NCI-H2171 (cell line): Measurements from ENCODE around the gene KLF16.
A peak's percentile ranks its signal among the peaks of the same experiment; 100 is the strongest.

Experiments used
- DNase-seq: peaks from one replicate; lab custom pipeline; 2025; lab: John Stamatoyannopoulos, UW

KLF16 gene

DNA sequence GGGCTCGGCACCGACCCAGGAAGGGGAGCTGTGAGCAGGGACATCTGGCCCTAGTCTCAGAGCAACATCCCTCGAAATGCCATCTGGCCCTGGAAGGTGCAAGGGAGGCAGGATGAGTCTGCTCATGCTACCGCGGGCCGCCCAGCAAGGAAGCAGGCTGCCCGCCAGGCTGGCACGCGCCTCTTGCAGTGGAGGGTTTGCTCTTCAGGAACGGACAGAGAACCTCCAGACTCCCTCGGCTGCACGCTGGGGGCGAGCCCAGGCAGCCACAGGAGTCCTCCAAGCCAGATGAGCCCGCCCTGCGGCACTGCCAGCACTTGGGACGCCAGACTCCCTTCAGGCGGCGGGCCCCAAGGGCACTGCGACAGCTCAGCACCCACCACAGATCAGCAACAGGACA, 41.2 kb downstream of the KLF16 start:
- DNase-seq: peak; percentile 43

DNA sequence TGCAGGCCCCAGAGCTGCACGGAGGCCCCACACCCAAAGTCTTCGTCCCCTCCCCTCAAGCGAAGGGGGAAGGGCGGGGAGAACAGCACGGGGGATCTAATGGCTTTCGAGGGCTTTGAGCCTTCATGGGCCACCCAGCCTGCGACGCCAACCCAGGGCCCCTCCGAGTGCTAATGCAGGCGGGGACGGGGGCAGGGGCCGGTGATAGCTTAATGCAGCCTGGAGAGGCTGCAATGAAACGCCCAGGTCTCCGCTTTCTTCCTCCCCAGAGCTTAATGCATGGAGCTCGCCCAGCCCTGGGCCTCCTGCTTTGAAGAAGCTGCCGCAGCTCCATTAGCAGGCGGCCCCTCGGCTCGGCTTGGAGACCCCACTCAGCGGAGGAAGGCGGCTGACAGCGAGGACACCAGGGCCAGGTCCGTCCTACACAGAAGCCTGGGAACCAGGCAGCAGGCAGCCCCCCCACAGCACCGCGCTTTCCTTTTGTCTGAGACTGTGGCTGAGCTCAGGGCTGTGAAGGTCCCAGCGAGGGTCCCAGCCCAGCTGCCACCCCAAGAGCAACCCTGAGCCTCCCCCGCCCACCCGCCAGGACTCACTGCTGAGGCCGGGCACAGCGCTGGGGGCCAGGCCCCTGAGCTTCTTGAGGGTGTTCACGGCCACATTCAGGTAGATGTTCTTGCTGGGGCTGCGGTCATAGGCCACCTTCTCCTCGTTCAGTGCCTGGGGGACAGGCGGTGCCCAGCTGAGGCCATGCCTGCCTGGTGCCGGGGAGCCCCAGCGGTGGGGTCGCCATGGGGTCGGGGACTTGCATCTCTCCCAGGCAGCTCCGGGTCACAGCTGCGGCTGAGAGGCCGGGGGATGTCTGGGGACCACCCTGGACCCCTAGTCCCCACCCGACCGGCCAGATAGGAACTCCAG, 43.8 kb downstream of the KLF16 start:
- DNase-seq: no peak

DNA sequence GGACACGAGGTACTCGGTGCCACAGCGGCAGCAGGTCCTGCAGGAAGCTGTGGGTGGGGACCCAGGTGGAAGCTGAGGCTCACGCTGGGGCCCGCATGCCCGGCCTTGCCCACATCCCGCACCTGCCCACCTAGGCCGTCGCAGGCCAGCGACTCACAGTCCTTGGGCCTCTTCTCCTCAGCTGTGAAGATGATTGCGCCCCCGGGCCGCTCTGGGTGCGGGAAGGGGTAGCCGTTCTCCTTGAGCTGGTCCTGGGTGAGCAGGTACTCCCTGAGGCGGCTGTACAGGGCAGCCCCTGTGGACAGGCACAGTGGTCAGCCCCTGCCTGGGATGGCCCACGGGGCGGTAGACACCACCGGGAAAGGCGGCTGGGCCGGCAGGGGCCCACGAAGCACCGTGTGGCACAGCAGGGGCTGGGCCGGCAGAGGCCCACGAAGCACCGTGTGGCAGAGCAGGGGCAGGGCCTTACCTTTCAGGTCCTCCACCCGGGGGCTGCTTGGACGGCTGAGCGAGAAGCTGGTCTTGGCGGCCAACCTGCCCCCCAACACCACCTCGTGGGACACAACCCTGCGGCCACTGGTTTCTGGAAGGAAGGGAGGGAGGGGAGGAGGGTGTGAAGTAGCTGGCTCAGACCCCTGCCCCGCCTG, 44.7 kb downstream of the KLF16 start:
- DNase-seq: no peak

DNA sequence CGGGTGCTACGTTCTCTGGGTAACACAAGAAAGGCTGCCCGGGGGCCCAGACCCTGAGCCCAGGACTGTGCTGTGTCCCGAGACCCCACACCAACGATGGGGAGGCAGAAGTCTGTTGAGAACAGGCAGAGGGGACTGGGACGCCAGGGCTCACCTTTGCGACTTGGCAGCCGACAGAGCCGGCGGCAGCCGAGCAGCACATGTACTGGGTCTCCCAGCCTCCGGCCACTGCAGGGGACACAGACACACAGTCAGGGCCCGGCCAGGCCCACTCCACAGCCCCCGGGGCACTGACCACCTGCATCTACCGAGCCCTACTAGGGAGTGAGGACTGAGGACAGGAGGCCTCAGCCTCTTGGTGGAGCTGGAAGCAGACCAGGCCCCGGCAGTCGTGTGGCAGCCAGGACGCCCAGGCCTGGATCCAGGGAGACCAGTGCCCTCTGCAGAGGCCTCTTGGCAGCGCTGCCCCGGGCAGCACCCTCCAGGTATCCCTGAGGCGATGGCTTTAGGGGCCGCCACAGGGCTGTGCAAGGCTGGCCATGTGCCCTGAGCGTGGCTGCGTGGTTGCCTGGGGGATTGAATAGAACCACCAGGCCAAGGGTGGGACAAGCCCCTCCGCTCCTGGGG, 45.7 kb downstream of the KLF16 start:
- DNase-seq: no peak

DNA sequence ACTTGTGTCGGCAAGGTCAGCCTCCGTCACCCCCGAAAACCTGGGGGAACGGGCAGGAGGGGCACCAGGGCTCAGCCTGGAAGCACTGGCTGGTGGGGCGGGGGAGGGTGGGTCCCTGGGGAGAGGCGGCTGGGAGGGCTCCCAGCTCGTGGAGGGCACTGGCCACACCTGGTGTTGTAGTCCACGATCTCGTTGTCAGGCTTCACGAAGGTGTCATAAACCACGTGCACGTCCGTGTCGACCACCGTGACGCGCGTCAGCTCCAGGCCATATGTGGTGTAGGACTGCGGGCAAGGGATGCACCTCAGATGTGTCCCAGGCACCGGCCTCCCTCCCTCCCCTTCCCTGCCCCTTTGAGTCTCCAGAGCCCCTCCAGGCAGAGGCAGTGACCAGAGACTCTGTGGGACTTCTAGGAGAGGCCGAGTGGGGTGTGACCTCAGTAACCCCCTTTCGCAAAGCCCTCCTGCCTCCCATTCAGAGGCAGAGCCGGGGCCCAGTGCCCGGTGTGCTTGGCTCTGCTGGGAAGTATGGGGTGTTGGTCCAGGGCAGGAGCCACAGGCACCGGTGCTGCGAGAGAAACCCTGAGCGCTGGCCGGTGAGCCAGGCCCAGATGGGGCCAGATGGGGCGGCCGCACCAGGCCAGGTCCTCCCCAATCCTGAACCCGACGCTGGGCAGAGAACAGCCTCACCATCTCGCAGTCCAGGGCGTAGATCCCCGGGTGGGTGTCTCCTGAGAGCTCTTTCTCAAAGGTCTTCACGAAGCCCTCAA, 46.7 kb downstream of the KLF16 start:
- no peak for DNase-seq

DNA sequence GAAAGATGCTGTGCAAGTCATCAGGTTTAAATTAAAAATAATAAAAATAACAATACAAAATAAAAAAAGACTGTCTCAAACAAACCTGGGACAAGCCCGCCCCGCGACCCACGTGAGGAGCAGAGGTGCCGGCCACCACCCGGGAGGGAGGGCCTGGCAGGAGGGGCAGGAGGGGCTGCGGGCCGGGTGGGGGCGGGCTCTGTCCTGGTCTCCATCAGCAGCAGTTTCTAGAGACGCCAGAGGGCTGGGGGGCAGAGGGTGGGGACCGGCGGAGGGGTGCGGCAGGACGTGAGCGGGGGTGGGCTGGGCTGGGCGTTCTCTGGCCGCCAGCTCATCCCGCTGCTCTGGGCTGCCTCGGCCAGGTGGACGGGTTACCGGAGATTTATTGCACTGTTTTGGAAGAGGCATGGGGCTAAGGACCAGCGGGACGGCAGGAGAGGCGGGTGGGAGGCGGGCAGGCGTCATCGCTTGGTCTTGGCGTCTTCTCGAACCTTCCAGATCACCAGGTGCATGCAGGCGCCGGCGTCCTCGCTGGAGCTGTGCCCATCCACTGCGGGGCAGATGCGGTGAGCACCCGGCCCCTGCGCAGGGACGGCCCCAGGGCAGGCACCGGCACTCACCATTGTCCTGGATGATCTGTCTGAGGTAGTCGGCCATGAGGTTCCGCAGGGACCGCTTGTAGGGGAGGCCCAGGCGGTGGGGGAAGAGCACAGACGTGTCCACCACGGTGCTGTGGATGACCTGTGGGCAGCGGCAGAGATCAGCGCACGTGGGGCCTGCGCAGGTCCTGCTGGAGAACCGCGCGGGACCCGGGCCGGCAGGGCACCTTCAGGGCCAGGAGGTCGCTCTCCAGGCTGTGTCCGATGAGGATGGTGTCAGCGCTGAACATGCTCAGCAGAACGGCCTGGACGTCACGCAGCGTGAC, 47.5 kb downstream of the KLF16 start:
- DNase-seq: no peak

DNA sequence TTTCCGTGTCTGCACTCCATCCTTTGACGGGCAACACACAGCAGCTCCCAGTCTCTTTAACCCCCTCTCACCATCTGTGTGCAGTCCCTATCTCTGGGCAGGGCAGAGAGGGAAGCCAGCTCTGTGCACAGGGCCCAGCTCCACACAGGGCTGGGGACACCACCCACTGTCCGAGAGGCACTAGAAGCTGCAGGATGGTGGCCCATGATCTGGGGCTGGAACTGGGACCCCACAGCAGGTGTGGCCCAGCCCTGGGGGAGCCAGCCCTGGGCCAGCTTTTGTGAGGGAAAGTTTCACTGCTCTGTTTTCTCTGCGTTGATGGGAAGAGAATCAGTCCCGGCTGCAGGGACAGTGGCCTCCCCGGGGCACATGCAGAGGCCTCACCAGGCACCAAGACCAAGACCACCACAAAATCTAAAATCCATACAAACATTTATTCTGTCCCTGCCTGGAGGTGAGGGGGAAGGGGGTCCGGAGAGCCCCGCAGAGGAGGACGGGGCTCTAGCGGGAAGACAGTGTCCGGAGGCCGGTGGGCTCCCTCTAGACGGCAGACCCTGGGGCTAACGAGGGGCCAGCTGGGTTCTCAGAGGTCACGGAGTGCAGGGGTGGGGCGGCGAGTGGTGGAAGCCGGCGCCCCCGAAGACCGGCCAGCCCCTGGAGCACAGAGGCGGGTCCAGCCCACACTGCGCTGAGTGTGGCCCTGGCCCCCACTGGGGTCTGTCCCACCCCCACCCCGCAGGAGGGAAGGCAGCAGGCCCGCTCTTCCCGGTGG, 48.4 kb downstream of the KLF16 start:
- no peak for DNase-seq

DNA sequence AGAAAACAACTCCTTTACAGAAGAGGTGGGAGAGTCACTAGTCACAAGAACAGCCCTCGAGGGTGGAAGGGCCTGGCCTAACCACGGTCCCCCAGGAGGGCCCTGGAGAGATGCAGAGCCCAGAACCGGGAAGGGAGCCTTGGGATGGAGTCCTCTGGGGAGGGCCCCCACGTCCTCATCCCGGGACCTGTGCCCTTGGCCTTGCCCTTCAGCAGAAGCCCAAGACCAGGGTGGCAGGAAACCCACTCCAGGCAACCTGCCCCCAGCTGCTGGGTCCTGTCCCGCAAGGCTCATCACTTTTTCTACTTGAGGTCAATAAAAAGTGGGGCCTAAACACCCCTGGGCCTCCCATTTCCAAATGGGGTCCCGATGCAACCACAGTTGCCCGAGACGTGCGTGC, 49.0 kb downstream of the KLF16 start:
- DNase-seq: no peak

DNA sequence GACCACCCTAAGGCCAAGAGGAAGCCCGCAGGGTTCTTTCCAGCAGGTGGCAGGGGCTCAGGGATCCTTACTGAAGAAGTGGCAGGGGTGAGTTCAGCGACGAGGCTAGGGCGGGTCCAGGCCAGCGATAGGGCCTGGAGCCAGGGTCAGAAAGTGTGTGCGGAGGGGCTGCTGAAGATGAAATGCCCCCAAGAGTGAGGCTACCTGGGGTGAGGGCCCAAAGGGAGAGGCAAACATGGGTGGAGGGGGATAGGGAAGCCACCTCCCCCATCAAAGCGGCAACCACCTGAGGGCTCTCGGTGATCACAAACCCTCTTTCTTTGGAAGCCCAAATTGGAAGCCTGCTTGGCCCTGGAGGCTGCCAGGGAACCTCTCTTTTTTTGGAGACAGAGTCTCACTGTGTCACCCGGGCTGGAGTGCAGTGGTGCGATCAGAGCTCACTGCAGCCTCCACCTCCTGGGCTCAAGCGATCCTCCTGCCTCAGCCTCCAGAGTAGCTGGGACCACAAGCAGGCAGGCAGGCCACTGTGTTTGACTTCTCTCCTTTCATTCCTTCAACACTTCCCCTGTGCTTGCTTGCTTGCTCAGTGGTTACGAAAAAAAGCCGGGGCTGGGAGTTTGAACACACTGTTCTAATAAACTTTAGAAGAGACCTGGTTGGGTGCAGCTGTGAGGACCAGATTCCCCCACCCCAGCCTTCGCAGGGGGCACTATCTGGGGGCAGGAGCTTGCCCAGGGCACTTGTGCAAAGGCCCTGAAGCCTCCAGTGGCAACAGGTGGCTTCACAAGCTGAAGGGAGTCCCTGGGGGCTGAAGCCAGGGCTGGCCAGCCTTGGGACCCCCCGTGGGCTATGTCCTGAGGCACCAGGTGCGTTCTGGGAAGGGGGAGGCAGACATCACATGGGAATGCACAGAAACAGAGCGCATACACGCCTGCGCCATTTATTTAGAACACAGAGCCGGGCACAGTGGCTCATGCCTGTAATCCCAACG, 49.9 kb downstream of the KLF16 start:
- DNase-seq: no peak

DNA sequence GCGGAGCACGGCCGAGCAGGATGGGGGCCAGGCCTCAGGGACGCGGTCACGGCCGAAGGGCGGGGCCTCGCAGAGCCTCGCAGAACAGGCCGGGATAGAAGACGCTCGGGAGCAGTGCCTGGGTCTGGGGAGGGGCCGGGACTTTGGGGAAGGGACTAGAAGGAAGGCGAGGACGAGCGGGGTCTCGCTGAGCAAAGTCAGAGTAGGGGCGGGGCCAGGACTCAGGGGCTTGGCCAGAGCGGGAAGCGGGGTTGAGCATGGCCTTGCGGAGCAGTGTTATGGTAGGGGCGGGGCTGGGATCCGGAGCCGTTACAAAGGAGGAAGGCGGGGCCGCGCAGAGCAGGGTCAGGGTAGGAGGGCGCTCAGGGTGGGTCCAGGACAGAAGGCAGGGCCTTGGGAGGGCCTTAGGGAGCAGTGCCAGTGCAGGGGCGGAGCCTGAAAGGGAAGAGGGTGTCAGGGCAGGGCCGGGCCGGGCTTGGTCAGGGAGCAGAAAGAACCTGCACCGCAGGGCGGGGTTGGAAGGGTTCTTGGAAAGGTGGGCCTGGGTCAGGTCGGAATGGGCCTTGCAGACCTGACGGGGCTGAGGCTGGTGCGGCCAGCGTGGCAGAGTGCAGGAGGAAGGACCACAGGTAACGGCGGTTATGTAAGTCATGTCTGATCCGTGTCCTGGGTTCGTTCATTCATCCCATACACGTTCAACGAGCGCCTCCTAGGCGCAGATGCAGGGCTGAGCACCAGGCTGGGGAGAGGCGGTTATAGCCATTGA, 50.8 kb downstream of the KLF16 start:
- DNase-seq: peak; percentile 91

DNA sequence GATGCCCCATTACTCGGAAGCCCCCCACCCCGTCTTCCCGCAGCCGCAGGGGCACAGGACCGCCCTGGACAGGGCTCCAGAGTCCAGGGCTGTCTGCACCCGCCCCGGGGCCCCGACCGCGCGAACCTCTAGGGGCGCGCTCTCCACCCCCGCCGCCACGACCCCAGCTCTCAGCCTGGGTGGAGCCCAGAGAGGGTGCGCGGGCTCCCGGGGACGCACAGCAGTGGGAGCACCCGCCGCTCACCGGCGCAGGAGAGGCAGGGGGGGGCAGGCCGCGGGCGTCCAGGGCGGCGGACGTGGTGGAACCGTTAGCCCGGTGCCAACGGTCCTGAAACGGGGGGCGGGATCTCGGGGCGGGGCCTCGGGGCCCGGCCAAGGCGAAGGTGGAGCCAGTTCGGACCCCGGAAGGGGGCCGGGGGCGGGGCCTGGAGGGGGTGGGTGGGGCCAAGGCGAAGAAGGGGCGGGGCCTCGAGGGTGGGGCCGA, 51.4 kb downstream of the KLF16 start, which contains the start of gene ATP8B3:
ATP8B3 (minus strand) TSS at position 335 of the 484 bp plus-strand sequence. CDS start 540 bp downstream, outside the sequence.
- no peak for DNase-seq

DNA sequence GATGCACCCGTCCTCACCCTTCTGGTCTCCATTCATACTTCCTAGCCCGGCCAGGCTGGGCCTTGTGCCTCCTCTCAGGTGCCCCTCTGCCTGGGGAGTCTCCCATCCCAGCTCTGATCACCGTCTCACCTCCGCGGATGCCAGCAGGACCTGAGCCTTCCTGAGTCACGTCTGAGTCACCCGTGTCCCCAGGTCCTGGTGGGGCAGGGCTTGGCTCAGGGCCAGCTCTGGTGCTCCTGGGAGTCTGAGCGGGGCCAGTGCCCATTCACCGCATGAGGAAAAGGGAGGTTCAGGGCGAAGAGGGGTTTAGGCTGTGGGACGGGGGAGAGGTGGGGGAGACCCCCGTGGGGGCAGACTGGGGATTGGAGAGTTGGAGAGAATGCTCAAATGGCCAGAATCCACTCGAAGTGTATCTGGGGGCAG, 51.9 kb downstream of the KLF16 start:
- DNase-seq: no peak

DNA sequence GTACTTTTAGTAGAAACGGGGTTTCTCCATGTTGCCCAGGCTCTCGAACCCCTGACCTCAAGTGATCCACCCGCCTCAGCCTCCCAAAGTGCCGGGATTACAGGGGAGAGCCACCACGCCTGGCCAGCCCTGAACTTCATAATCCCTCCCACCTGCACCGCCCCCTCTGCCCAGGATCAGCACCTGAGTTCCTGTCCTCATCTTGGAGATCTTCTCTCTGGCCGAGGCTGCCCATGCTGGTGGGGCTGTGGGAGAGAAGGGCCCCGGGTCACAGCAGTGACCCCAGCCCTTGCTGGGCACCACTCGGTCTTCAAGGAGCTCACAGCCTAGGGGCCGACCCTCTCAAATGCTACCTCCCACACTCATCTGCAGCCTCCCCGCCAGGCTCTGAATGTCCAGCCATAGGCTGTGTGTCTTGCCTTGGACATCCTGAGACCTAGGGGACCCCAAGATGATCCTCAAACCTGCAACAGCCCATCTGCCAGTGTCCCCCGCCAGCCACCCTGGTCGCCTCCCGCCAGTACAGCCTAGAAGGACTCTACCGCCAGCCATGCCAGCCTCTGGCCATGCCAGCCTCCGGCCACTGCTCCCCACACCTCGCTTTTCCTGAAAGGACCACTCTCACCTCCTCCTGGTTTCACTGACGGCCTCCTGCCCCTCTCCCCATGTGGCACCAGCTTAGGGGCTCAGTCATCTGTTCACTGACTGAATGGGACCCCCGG, 52.8 kb downstream of the KLF16 start:
- no peak for DNase-seq

DNA sequence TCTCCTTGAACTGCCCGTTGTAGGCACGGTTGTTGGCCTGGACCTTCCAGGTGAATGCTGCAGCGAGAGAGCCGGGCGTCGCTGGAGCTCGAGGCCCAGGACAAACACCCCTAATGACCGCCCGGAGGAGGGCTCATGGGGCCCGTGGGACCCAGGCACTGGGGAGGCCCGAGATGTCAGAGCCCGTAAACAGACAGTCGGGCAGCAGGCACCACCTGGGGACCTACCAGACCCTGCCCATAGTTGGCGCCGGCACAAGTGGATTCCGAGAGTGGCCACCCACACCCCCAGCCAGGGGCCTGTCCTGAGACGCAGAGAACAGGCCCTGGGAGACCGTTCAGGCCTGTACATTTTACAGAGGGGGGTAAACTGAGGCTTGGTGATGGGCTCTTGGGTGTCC, 53.7 kb downstream of the KLF16 start:
- no peak for DNase-seq

DNA sequence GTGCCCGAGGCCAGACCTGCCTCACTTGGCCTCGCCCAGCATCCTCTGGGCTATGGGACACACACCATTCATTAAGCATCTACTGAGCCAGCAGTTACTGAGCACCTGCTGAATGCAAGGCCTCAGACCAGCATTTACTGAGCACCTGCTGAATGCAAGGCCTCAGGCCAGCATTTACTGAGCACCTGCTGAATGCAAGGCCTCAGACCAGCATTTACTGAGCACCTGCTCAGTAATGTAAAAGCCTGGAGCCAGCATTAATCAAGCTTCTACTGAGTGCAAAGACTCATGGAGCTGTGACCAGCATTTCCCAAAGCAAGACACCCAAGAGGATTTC, 55.0 kb downstream of the KLF16 start:
- no peak for DNase-seq

DNA sequence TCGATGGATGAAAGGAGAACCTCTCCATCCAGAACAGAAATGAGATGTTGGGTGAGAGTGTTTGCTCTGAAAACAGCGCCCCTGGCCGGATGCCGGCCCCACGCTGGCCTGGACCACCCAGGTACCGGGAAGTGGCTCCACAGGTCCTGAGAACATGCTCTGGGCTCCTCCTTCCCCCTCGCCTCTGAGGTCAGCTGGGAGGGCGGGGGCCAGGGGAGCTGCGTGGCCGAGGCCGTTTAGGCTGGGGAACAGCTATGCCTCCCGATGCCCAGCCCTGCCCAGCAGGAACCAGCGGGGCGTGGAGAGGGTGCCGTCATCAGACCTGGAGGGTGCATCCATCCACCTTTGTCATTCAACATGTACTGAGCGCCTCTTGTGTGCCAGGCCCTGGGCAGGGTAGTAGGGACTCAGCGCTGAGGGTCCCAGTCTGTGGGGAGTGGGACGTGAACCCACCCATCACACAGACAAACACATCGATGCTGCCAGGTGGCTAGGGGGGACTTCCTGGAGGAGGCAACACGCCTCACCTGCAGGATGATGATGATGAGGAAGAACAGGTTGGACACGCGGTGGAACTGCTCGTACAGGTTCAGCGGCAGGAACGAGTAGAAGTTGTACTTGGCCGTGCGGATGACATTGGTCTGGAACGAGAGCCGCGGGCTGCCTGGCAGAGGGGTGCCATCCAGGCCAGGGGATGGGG, 55.5 kb downstream of the KLF16 start:
- no peak for DNase-seq
